Measurements from ENCODE around the gene PDK4.

- TF ChIP-seq POLR2A (IDR thresholded peaks at IDR 0.05) = no peak
- no peak for TF ChIP-seq CTCF (IDR thresholded peaks at IDR 0.05)
- TF ChIP-seq POLR2AphosphoS5 (IDR thresholded peaks at IDR 0.05) = no peak
- no peak for TF ChIP-seq EP300 (IDR thresholded peaks at IDR 0.05)
Observed at GRCh38 chr7:95553939-95554338, 42.4 kb downstream of the PDK4 start.

Data from stomach (tissue), 4 donors.